HepG2 (cell line): Measurements from ENCODE around the gene FXR2. TPM values are rescaled to one million over a fixed set of nuclear protein-coding genes. Genes with fewer than 3 reads are reported as not detected.
A peak's percentile ranks its signal among the peaks of the same experiment; 100 is the strongest.

Source experiments
- ATRX ChIP-seq: sonication (generic); formaldehyde crosslinking; IDR thresholded peaks from 2 replicates; pipeline ENCODE4 v1.4.0; 2020; ENCODE audit warnings: missing genetic modification reagents, borderline replicate concordance
- DMAP1 ChIP-seq: IDR thresholded peaks from 2 replicates; pipeline ENCODE4 v1.6.1; 2016
- DNMT3B ChIP-seq: conservative IDR thresholded peaks from 2 replicates; pipeline ENCODE4 v1.6.1; 2016; ENCODE audit warnings: missing biosample characterization, control low read depth
- EP300 ChIP-seq, 3 experiments: sonication (generic) in 1 of 3; formaldehyde crosslinking in 1 of 3; IDR thresholded peaks; 2 replicates each; pipeline versions ENCODE4 v1.5.1 to v1.6.1; 2011 to 2020; ENCODE audit warnings: low read depth in 2 of 3, low read length in 2 of 3, borderline replicate concordance in 1 of 3, improper control_type of control experiment in 1 of 3, mild to moderate bottlenecking in 1 of 3, missing genetic modification reagents in 1 of 3, moderate library complexity in 1 of 3
- FOXK2 ChIP-seq: fragments of 450-650 bp; IDR thresholded peaks from 2 replicates; pipeline ENCODE4 v1.6.1; 2016
- FOXP1 ChIP-seq, 2 experiments: fragments of 450-650 bp in 1 of 2; IDR thresholded peaks; 2 replicates each; pipeline ENCODE4 v1.6.1; 2017 to 2018; ENCODE audit warnings: antibody characterized with exemption in 1 of 2
- JARID2 ChIP-seq: sonication (generic); formaldehyde crosslinking; IDR thresholded peaks from 2 replicates; pipeline ENCODE4 v1.8.1; 2023; ENCODE audit warnings: missing genetic modification reagents, inconsistent platforms; ENCODE audit not compliant: insufficient replicate concordance
- MTF1 ChIP-seq: sonication (generic); formaldehyde crosslinking; IDR thresholded peaks from 2 replicates; pipeline ENCODE4 v1.5.0; 2020; ENCODE audit warnings: missing genetic modification reagents
- NR2F1 ChIP-seq, 2 experiments: fragments of 450-650 bp in 1 of 2; formaldehyde crosslinking in 1 of 2; IDR thresholded peaks; 2 replicates each; pipeline versions ENCODE4 v1.5.0 to v1.6.1; 2016 to 2020; ENCODE audit warnings: mild to moderate bottlenecking in 1 of 2, missing compliant biosample characterization in 1 of 2, missing genetic modification reagents in 1 of 2, moderate library complexity in 1 of 2
- PAX8 ChIP-seq: sonication (generic); formaldehyde crosslinking; IDR thresholded peaks from 2 replicates; pipeline ENCODE4 v1.8.0; 2022; ENCODE audit warnings: mild to moderate bottlenecking, missing genetic modification reagents, borderline replicate concordance
- RFXANK ChIP-seq: IDR thresholded peaks from 2 replicates; pipeline ENCODE4 v1.6.1; 2016
- TOPORS ChIP-seq: sonication (generic); formaldehyde crosslinking; IDR thresholded peaks from 2 replicates; pipeline ENCODE4 v1.8.0; 2023; ENCODE audit warnings: mild to moderate bottlenecking, missing genetic modification reagents
- TP53 ChIP-seq: sonication (generic); formaldehyde crosslinking; conservative IDR thresholded peaks from 2 replicates; pipeline ENCODE4 v1.4.0; 2020; ENCODE audit warnings: missing genetic modification reagents
- ZNF136 ChIP-seq: sonication (generic); formaldehyde crosslinking; IDR thresholded peaks from 2 replicates; pipeline ENCODE4 v1.8.1; 2022; ENCODE audit warnings: low read depth, mild to moderate bottlenecking, moderate library complexity, missing genetic modification reagents
- ZNF225 ChIP-seq: sonication (generic); formaldehyde crosslinking; IDR thresholded peaks from 2 replicates; pipeline ENCODE4 v1.4.0; 2020; ENCODE audit warnings: mild to moderate bottlenecking, missing genetic modification reagents
- ZNF329 ChIP-seq: sonication (generic); formaldehyde crosslinking; IDR thresholded peaks from 2 replicates; pipeline ENCODE4 v1.9.0; 2021; ENCODE audit warnings: low read depth, mild to moderate bottlenecking, missing genetic modification reagents
- ZNF333 ChIP-seq: sonication (generic); formaldehyde crosslinking; IDR thresholded peaks from 2 replicates; pipeline ENCODE4 v1.4.0; 2020; ENCODE audit warnings: mild to moderate bottlenecking, missing genetic modification reagents, borderline replicate concordance
- ZNF530 ChIP-seq: sonication (generic); formaldehyde crosslinking; IDR thresholded peaks from 2 replicates; pipeline ENCODE4 v1.5.0; 2020; ENCODE audit warnings: low read depth, mild to moderate bottlenecking, missing genetic modification reagents
- ZNF543 ChIP-seq: sonication (generic); formaldehyde crosslinking; IDR thresholded peaks from 2 replicates; pipeline ENCODE4 v1.4.0; 2020; ENCODE audit warnings: mild to moderate bottlenecking, missing genetic modification reagents
- ZNF629 ChIP-seq: sonication (generic); formaldehyde crosslinking; conservative IDR thresholded peaks from 2 replicates; pipeline ENCODE4 v1.5.0; 2020; ENCODE audit warnings: missing genetic modification reagents
- ZNF747 ChIP-seq: sonication (generic); formaldehyde crosslinking; IDR thresholded peaks from 2 replicates; pipeline ENCODE4 v1.8.1; 2023; ENCODE audit warnings: missing genetic modification reagents, mild to moderate bottlenecking, borderline replicate concordance
- ZNF773 ChIP-seq: sonication (generic); formaldehyde crosslinking; IDR thresholded peaks from 2 replicates; pipeline ENCODE4 v1.4.0; 2020; ENCODE audit warnings: missing genetic modification reagents, borderline replicate concordance
- polyA plus RNA-seq, 8 experiments: library from polyadenylated mRNA; depleted of rRNA in 3 of 8; stranded (reverse) in 7 of 8; unstranded in 1 of 8; fragments of >200 nt; fragmentation: Illumina TruSeq in 4 of 8; extraction: Trizol in 4 of 8; gene quantifications; 2 replicates each; pipeline versions ENCODE4 v1.2.1 to v1.2.3, GENCODE V29; 2011 to 2016; ENCODE audit warnings: low read depth in 4 of 8, missing spikeins in 1 of 8, mixed read lengths in 1 of 8; ENCODE audit not compliant: insufficient read depth in 1 of 8
- total RNA-seq, 5 experiments: library from RNA; depleted of rRNA; stranded (reverse); fragments of >200 nt; fragmentation: Illumina TruSeq; extraction: Trizol; gene quantifications; 2 replicates each; pipeline ENCODE4 v1.2.3, GENCODE V29; 2016; ENCODE audit warnings: low read depth in 1 of 5
- TF ChIP-seq, protein P1 (sequence below): sonication (generic); formaldehyde crosslinking; IDR thresholded peaks from 2 replicates; pipeline ENCODE4 v1.8.1; 2023; ENCODE audit warnings: mild to moderate bottlenecking, moderate library complexity, missing genetic modification reagents
- TF ChIP-seq, protein P2 (sequence below): sonication (generic); formaldehyde crosslinking; IDR thresholded peaks from 2 replicates; pipeline ENCODE4 v1.4.0; 2020; ENCODE audit warnings: mild to moderate bottlenecking, low read depth, missing genetic modification reagents
- TF ChIP-seq, protein P3 (sequence below): sonication (generic); formaldehyde crosslinking; IDR thresholded peaks from 2 replicates; pipeline ENCODE4 v1.5.0; 2020; ENCODE audit warnings: missing genetic modification reagents
- TF ChIP-seq, protein P4 (sequence below): IDR thresholded peaks from 2 replicates; pipeline ENCODE4 v1.6.1; 2016; ENCODE audit warnings: low read depth, control low read depth

FXR2 gene
- total and polyA plus RNA-seq, 2 of the 13 experiments (the other 11 are each of a cell fraction or from before 2014, with no cell fraction given) = 20.9 to 24.4 TPM

DNA sequence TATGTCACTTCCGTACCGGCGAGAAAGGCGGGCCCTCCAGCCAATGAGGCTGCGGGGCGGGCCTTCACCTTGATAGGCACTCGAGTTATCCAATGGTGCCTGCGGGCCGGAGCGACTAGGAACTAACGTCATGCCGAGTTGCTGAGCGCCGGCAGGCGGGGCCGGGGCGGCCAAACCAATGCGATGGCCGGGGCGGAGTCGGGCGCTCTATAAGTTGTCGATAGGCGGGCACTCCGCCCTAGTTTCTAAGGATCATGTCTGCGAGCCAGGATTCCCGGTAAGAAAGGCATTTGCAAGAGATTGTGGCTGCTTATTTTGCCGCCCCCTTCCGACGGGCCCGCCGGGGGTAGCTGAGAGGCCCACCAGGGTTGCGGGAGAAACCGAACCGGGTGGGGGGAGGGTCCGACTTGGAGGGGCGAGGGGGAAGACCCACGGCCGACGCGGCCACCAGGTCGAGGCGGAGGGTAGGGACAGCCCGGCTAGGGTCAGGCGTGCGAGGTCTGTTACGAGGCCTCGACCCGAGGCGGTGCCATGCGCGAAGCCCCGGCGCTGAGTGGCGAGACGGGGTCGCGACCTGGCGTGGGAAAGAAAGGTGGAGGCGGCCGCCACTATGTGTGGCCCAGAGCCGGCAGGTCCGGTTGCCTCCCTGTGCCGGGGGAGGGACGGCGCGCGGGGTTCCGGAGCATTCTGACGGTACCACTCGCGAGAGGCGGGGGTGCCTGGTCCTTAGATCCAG lies 41.9 kb downstream of the FXR2 start (continued):
- TF ChIP-seq ZNF629 (CRISPR knock-in tag) (no peak), ZNF225 (CRISPR knock-in tag) (peak; percentile 39; the same call in 1 of the 2 replicates), TOPORS (CRISPR knock-in tag) (0 out of 2 replicates have a peak, but pooled peaks have one; percentile 57), ZNF333 (CRISPR knock-in tag) (no peak; the same call in 1 of the 2 replicates), NR2F1 (CRISPR knock-in tag; IDR thresholded peaks at IDR 0.05) (no peak), ZNF747 (CRISPR knock-in tag) (peak; percentile 97), FOXP1 (IDR thresholded peaks at IDR 0.05) (no peak), FOXP1 (CRISPR knock-in tag; IDR thresholded peaks at IDR 0.05) (no peak), PAX8 (CRISPR knock-in tag) (peak; percentile 87; the same call in 1 of the 2 replicates), DMAP1 (CRISPR knock-in tag) (no peak; the same call in 1 of the 2 replicates), JARID2 (CRISPR knock-in tag) (peak; percentile 59), TP53 (CRISPR knock-in tag) (no peak), ZNF530 (CRISPR knock-in tag) (no peak), FOXK2 (no peak), DNMT3B (CRISPR knock-in tag) (no peak), EP300 (IDR thresholded peaks at IDR 0.05; ENCODE audit: low read depth in 2 of 2, low read length in 2 of 2) (no peak), EP300 (CRISPR knock-in tag; IDR thresholded peaks at IDR 0.05; ENCODE audit: borderline replicate concordance) (no peak), MTF1 (no peak), ATRX (no peak), ZNF543 (CRISPR knock-in tag) (peak; percentile 66; the same call in 1 of the 2 replicates), ZNF136 (CRISPR knock-in tag) (no peak), ZNF773 (CRISPR knock-in tag) (no peak), ZNF329 (CRISPR knock-in tag) (peak; percentile 68; the same call in 1 of the 2 replicates), RFXANK (CRISPR knock-in tag) (no peak)
- TF ChIP-seq, protein P1, sequence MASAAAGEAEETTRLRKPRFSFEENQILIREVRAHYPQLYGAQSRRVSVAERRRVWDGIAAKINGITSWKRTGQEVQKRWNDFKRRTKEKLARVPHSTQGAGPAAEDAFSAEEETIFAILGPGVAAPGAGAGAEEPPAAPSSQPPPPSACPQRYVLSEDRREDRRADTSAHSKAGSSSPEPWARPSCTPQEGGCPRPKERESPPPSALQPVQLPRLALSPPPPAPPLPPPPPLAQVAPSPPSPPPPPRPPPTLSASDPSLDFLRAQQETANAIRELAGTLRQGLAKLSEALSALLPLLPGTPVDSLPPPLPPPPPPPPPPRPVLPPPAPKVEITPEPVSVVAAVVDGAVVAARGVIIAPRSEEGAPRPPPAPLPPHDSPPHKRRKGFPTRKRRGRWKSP (CRISPR knock-in tag) = peak; percentile 89
- TF ChIP-seq, protein P2, sequence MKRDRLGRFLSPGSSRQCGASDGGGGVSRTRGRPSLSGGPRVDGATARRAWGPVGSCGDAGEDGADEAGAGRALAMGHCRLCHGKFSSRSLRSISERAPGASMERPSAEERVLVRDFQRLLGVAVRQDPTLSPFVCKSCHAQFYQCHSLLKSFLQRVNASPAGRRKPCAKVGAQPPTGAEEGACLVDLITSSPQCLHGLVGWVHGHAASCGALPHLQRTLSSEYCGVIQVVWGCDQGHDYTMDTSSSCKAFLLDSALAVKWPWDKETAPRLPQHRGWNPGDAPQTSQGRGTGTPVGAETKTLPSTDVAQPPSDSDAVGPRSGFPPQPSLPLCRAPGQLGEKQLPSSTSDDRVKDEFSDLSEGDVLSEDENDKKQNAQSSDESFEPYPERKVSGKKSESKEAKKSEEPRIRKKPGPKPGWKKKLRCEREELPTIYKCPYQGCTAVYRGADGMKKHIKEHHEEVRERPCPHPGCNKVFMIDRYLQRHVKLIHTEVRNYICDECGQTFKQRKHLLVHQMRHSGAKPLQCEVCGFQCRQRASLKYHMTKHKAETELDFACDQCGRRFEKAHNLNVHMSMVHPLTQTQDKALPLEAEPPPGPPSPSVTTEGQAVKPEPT (CRISPR knock-in tag) = peak; percentile 14; the same call in 1 of the 2 replicates
- TF ChIP-seq, protein P3, sequence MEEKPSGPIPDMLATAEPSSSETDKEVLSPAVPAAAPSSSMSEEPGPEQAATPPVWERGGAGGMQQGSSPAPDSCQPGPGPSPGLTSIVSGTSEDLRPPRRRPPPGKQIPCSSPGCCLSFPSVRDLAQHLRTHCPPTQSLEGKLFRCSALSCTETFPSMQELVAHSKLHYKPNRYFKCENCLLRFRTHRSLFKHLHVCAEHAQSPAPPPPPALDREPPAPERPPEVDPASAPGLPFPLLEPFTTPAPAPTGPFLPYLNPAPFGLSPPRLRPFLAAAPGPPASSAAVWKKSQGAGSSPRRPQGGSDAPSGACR = 0 out of 2 replicates have a peak, but pooled peaks have one; percentile 47
- TF ChIP-seq, protein P4, sequence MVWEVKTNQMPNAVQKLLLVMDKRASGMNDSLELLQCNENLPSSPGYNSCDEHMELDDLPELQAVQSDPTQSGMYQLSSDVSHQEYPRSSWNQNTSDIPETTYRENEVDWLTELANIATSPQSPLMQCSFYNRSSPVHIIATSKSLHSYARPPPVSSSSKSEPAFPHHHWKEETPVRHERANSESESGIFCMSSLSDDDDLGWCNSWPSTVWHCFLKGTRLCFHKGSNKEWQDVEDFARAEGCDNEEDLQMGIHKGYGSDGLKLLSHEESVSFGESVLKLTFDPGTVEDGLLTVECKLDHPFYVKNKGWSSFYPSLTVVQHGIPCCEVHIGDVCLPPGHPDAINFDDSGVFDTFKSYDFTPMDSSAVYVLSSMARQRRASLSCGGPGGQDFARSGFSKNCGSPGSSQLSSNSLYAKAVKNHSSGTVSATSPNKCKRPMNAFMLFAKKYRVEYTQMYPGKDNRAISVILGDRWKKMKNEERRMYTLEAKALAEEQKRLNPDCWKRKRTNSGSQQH (CRISPR knock-in tag) = no peak
